K562 (cell line): Measurements from ENCODE around the gene GGTLC2.

Experiments
- ASH1L ChIP-seq: fragments of 450-650 bp; IDR thresholded peaks from 2 replicates; pipeline ENCODE4 v1.6.1; 2018; ENCODE audit warnings: borderline replicate concordance, mild to moderate bottlenecking, low read depth; ENCODE audit not compliant: partially characterized antibody
- FOXK1 ChIP-seq: sonication (generic); formaldehyde crosslinking; IDR thresholded peaks from 2 replicates; pipeline ENCODE4 v1.8.0; 2022; ENCODE audit warnings: missing genetic modification reagents, mild to moderate bottlenecking, borderline replicate concordance
- HIVEP1 ChIP-seq: fragments of 250-450 bp; sonication (Bioruptor Pico); IDR thresholded peaks from 2 replicates; pipeline ENCODE4 v1.4.0; 2020; ENCODE audit warnings: mild to moderate bottlenecking
- JUND ChIP-seq, 2 experiments: IDR thresholded peaks; 2 replicates in 1 of 2; 3 replicates in 1 of 2; pipeline ENCODE4 v1.6.1; 2011; ENCODE audit warnings: borderline replicate concordance in 2 of 2, low read depth in 2 of 2, low read length in 2 of 2, improper control_type of control experiment in 1 of 2, missing biosample characterization in 1 of 2, missing genetic modification characterization in 1 of 2, missing genetic modification reagents in 1 of 2
- KDM2B ChIP-seq: fragments of 250-450 bp; sonication (Bioruptor Pico); IDR thresholded peaks from 2 replicates; pipeline ENCODE4 v1.8.0; 2021; ENCODE audit warnings: mild to moderate bottlenecking, moderate library complexity
- LARP7 ChIP-seq: fragments of 450-650 bp; IDR thresholded peaks from 2 replicates; pipeline ENCODE4 v1.6.1; 2016
- NR1H2 ChIP-seq: sonication (generic); formaldehyde crosslinking; IDR thresholded peaks from 2 replicates; pipeline ENCODE4 v1.4.0; 2020; ENCODE audit warnings: mild to moderate bottlenecking, missing genetic modification reagents
- TCF3 ChIP-seq: sonication (generic); formaldehyde crosslinking; IDR thresholded peaks from 2 replicates; pipeline ENCODE4 v1.4.0; 2020; ENCODE audit warnings: mild to moderate bottlenecking, missing genetic modification reagents
- TEAD2 ChIP-seq: fragments of 450-650 bp; IDR thresholded peaks from 2 replicates; pipeline ENCODE4 v1.6.1; 2016; ENCODE audit warnings: missing genetic modification characterization, control low read depth, missing compliant biosample characterization
- ZNF717 ChIP-seq: fragments of 250-450 bp; sonication (Bioruptor Pico); IDR thresholded peaks from 2 replicates; pipeline ENCODE4 v1.5.0; 2021
- TF ChIP-seq, protein P1 (sequence below), 3 experiments: IDR thresholded peaks in 2 of 3; conservative IDR thresholded peaks in 1 of 3; 2 replicates each; pipeline ENCODE4 v1.5.1; 2011 to 2012; ENCODE audit warnings: low read length in 3 of 3, mild to moderate bottlenecking in 3 of 3, control low read depth in 2 of 3, improper control_type of control experiment in 1 of 3, inconsistent platforms in 1 of 3, low read depth in 1 of 3, mixed read lengths in 1 of 3, moderate library complexity in 1 of 3; ENCODE audit not compliant: insufficient read depth in 2 of 3
- TF ChIP-seq, protein P2 (sequence below): fragments of 450-650 bp; formaldehyde crosslinking; IDR thresholded peaks from 2 replicates; pipeline ENCODE4 v1.4.0; 2022; ENCODE audit warnings: missing genetic modification characterization
- TF ChIP-seq, protein P3 (sequence below), 2 experiments: fragments of 450-650 bp; formaldehyde crosslinking in 1 of 2; IDR thresholded peaks; 2 replicates each; pipeline versions ENCODE4 v1.4.0 to v1.6.1; 2014 to 2020; ENCODE audit warnings: mild to moderate bottlenecking in 2 of 2, borderline replicate concordance in 1 of 2, low read depth in 1 of 2
- TF ChIP-seq, protein P4 (sequence below), 2 experiments: IDR thresholded peaks in 1 of 2; conservative IDR thresholded peaks in 1 of 2; 2 replicates each; pipeline ENCODE4 v1.6.1; 2016; ENCODE audit warnings: low read depth in 2 of 2, mild to moderate bottlenecking in 1 of 2, missing compliant biosample characterization in 1 of 2, missing genetic modification characterization in 1 of 2, moderate library complexity in 1 of 2

DNA sequence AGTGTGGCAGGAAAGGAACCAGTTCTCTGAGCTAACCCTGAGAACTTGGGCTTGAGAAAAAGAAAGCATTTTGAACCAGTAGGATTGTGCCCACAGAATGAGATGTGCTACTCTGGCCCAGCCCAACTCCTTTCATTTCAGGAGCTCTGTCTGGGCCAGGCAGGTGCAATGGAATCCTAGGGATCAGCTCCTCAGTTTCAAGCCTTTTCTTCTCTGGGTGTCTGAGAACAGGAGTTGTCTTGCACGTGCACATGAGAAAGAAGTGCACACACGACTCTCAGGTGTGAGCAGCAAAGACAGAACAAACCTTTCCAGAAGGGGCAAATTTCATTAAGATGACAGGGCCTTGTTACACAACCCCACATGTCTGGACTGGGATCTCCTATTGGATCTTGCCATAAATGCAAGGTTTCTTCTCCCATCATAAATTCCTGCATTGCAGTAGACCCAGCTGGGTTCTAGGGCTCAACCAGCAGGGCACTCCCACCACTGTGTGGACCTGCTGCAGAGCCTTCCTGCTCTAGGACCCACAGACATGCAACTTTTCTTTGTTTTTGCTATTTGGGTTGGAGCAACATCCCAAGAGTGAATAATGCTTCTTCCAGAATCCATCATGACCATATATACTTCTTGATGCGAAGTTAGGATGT, 24.5 kb upstream of the GGTLC2 start:
- TF ChIP-seq, protein P1, sequence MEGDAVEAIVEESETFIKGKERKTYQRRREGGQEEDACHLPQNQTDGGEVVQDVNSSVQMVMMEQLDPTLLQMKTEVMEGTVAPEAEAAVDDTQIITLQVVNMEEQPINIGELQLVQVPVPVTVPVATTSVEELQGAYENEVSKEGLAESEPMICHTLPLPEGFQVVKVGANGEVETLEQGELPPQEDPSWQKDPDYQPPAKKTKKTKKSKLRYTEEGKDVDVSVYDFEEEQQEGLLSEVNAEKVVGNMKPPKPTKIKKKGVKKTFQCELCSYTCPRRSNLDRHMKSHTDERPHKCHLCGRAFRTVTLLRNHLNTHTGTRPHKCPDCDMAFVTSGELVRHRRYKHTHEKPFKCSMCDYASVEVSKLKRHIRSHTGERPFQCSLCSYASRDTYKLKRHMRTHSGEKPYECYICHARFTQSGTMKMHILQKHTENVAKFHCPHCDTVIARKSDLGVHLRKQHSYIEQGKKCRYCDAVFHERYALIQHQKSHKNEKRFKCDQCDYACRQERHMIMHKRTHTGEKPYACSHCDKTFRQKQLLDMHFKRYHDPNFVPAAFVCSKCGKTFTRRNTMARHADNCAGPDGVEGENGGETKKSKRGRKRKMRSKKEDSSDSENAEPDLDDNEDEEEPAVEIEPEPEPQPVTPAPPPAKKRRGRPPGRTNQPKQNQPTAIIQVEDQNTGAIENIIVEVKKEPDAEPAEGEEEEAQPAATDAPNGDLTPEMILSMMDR (IDR thresholded peaks at IDR 0.05 in 2 of 3, conservative IDR thresholded peaks at IDR 0.05 in 1 of 3; ENCODE audit: insufficient read depth in 2 of 3, low read depth in 1 of 3, low read length in 3 of 3) = no peak
- TF ChIP-seq LARP7 = no peak
- no peak for TF ChIP-seq TEAD2
- TF ChIP-seq, protein P2, sequence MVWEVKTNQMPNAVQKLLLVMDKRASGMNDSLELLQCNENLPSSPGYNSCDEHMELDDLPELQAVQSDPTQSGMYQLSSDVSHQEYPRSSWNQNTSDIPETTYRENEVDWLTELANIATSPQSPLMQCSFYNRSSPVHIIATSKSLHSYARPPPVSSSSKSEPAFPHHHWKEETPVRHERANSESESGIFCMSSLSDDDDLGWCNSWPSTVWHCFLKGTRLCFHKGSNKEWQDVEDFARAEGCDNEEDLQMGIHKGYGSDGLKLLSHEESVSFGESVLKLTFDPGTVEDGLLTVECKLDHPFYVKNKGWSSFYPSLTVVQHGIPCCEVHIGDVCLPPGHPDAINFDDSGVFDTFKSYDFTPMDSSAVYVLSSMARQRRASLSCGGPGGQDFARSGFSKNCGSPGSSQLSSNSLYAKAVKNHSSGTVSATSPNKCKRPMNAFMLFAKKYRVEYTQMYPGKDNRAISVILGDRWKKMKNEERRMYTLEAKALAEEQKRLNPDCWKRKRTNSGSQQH (CRISPR knock-in tag) = no peak
- TF ChIP-seq, protein P3, sequence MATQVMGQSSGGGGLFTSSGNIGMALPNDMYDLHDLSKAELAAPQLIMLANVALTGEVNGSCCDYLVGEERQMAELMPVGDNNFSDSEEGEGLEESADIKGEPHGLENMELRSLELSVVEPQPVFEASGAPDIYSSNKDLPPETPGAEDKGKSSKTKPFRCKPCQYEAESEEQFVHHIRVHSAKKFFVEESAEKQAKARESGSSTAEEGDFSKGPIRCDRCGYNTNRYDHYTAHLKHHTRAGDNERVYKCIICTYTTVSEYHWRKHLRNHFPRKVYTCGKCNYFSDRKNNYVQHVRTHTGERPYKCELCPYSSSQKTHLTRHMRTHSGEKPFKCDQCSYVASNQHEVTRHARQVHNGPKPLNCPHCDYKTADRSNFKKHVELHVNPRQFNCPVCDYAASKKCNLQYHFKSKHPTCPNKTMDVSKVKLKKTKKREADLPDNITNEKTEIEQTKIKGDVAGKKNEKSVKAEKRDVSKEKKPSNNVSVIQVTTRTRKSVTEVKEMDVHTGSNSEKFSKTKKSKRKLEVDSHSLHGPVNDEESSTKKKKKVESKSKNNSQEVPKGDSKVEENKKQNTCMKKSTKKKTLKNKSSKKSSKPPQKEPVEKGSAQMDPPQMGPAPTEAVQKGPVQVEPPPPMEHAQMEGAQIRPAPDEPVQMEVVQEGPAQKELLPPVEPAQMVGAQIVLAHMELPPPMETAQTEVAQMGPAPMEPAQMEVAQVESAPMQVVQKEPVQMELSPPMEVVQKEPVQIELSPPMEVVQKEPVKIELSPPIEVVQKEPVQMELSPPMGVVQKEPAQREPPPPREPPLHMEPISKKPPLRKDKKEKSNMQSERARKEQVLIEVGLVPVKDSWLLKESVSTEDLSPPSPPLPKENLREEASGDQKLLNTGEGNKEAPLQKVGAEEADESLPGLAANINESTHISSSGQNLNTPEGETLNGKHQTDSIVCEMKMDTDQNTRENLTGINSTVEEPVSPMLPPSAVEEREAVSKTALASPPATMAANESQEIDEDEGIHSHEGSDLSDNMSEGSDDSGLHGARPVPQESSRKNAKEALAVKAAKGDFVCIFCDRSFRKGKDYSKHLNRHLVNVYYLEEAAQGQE (IDR thresholded peaks at IDR 0.05; ENCODE audit: borderline replicate concordance) = no peak
- TF ChIP-seq, protein P3 (CRISPR knock-in tag; IDR thresholded peaks at IDR 0.05; ENCODE audit: low read depth) = no peak
- TF ChIP-seq ASH1L = no peak
- TF ChIP-seq FOXK1 (CRISPR knock-in tag) = no peak
- TF ChIP-seq TCF3 (CRISPR knock-in tag) = no peak
- no peak for TF ChIP-seq HIVEP1 (CRISPR knock-in tag)
- TF ChIP-seq JUND (IDR thresholded peaks at IDR 0.05; ENCODE audit: borderline replicate concordance, low read depth, low read length) = no peak
- no peak for TF ChIP-seq JUND (tag; IDR thresholded peaks at IDR 0.05; ENCODE audit: borderline replicate concordance, low read depth, low read length)
- no peak for TF ChIP-seq ZNF717 (CRISPR knock-in tag)
- TF ChIP-seq, protein P4, sequence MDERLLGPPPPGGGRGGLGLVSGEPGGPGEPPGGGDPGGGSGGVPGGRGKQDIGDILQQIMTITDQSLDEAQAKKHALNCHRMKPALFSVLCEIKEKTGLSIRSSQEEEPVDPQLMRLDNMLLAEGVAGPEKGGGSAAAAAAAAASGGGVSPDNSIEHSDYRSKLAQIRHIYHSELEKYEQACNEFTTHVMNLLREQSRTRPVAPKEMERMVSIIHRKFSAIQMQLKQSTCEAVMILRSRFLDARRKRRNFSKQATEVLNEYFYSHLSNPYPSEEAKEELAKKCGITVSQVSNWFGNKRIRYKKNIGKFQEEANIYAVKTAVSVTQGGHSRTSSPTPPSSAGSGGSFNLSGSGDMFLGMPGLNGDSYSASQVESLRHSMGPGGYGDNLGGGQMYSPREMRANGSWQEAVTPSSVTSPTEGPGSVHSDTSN (CRISPR knock-in tag; IDR thresholded peaks at IDR 0.05; ENCODE audit: low read depth) = no peak
- TF ChIP-seq, protein P4 (tag; conservative IDR thresholded peaks at IDR 0.05; ENCODE audit: low read depth) = no peak
- TF ChIP-seq KDM2B (CRISPR knock-in tag) = no peak
- no peak for TF ChIP-seq NR1H2 (CRISPR knock-in tag)
